Activated naive CD4-positive, alpha-beta T cell treated with Interleukin-2 at 50 U/mL for 16 hours (primary cell): ENCODE data around the gene ADARB2.

ENCODE experiments used
- DNase-seq: peaks from one replicate; pipeline ENCODE4 v3.0.0-alpha.2; 2020

ADARB2 gene

GRCh38 chr10:1560535-1561192, 176.7 kb downstream of the ADARB2 start:
- no peak for DNase-seq

- DNase-seq: no peak
These were observed 177.6 kb downstream of the ADARB2 start for GRCh38 chr10:1559761-1560160.

GRCh38 chr10:1559311-1559710, 178.0 kb downstream of the ADARB2 start:
- no peak for DNase-seq

GRCh38 chr10:1558906-1559305, 178.4 kb downstream of the ADARB2 start:
- DNase-seq: no peak

GRCh38 chr10:1557081-1557480, 180.2 kb downstream of the ADARB2 start:
- DNase-seq: no peak

- no peak for DNase-seq
These were observed 180.8 kb downstream of the ADARB2 start for GRCh38 chr10:1556496-1556895.

- DNase-seq: no peak
These were observed 183.4 kb downstream of the ADARB2 start for GRCh38 chr10:1553951-1554350.

- DNase-seq: no peak
These were observed 184.2 kb downstream of the ADARB2 start for GRCh38 chr10:1552881-1553670.

- DNase-seq: no peak
These were observed 184.9 kb downstream of the ADARB2 start for GRCh38 chr10:1552406-1552805.

- no peak for DNase-seq
These were observed 185.5 kb downstream of the ADARB2 start for GRCh38 chr10:1551636-1552338.

GRCh38 chr10:1550616-1551015, 186.7 kb downstream of the ADARB2 start:
- no peak for DNase-seq

- no peak for DNase-seq
These were observed 187.1 kb downstream of the ADARB2 start for GRCh38 chr10:1550291-1550595.

- no peak for DNase-seq
These were observed 187.6 kb downstream of the ADARB2 start for GRCh38 chr10:1549591-1550290.

- DNase-seq: no peak
These were observed 188.7 kb downstream of the ADARB2 start for GRCh38 chr10:1548596-1548995.

- DNase-seq: no peak
These were observed 189.2 kb downstream of the ADARB2 start for GRCh38 chr10:1548146-1548545.

- DNase-seq: no peak
These were observed 190.8 kb downstream of the ADARB2 start for GRCh38 chr10:1546431-1547110.

GRCh38 chr10:1545524-1545923, 191.8 kb downstream of the ADARB2 start:
- DNase-seq: no peak

- DNase-seq: no peak
These were observed 192.4 kb downstream of the ADARB2 start for GRCh38 chr10:1544929-1545328.

GRCh38 chr10:1544209-1544673, 193.1 kb downstream of the ADARB2 start:
- no peak for DNase-seq

GRCh38 chr10:1543596-1543995, 193.7 kb downstream of the ADARB2 start:
- no peak for DNase-seq

- no peak for DNase-seq
These were observed 194.4 kb downstream of the ADARB2 start for GRCh38 chr10:1542941-1543340.

GRCh38 chr10:1540144-1540543, 197.2 kb downstream of the ADARB2 start:
- no peak for DNase-seq

GRCh38 chr10:1539216-1539615, 198.1 kb downstream of the ADARB2 start:
- DNase-seq: no peak
